H1 (cell line): Measurements from ENCODE around the gene INHA. TPM values are rescaled to one million over a fixed set of nuclear protein-coding genes. Genes with fewer than 3 reads are reported as not detected.
A peak's percentile ranks its signal among the peaks of the same experiment; 100 is the strongest.

Experiments used
- CTCF ChIA-PET: fragments of 300-600 bp; sonication (Branson Sonifier 250); formaldehyde crosslinking; loops from one replicate; lab custom pipeline; 2021; ENCODE audit not compliant: partially characterized antibody; lab: Charles Lee
- POLR2A ChIA-PET: fragments of 300-600 bp; sonication (Branson Sonifier 250); formaldehyde crosslinking; loops from one replicate; lab custom pipeline; 2021; ENCODE audit warnings: inconsistent platforms; ENCODE audit not compliant: partially characterized antibody; lab: Charles Lee
- DNase-seq, 2 experiments: peaks; one replicate each; pipeline versions ENCODE4 v3.0.0 to v3.0.0-alpha.2; 2010 to 2022; ENCODE audit warnings: low spot score in 2 of 2, low read depth in 1 of 2, mixed read lengths in 1 of 2
- FAIRE-seq: peaks from 2 replicates; lab custom pipeline; 2011; peaks lifted over from hg19 to GRCh38; lab: Jason Lieb, UNC
- H2AFZ ChIP-seq: 2 replicates; pipeline ENCODE4 v1.8.1; 2012; ENCODE audit warnings: low read length, inconsistent platforms
- H2AK5ac ChIP-seq: 2 replicates; pipeline ENCODE4 v1.6.1; 2013; ENCODE audit warnings: low read depth, low read length
- H2BK120ac ChIP-seq: replicated peaks from 2 replicates; pipeline ENCODE3; 2013; ENCODE audit warnings: low read depth, low read length, inconsistent platforms
- H2BK12ac ChIP-seq: 2 replicates; pipeline ENCODE4 v1.6.1; 2013; ENCODE audit warnings: low read depth, low read length
- H2BK15ac ChIP-seq: 2 replicates; pipeline ENCODE4 v1.6.1; 2013; ENCODE audit warnings: low read length
- H2BK20ac ChIP-seq: 2 replicates; pipeline ENCODE4 v1.6.1; 2013; ENCODE audit warnings: low read length
- H2BK5ac ChIP-seq: 2 replicates; pipeline ENCODE4 v1.6.1; 2013; ENCODE audit warnings: low read depth, low read length
- H3K14ac ChIP-seq: 2 replicates; pipeline ENCODE4 v1.6.1; 2013; ENCODE audit warnings: inconsistent platforms; ENCODE audit not compliant: insufficient read length
- H3K18ac ChIP-seq: 2 replicates; pipeline ENCODE4 v1.6.1; 2013; ENCODE audit warnings: low read length; ENCODE audit errors: extremely low read depth
- H3K23ac ChIP-seq: 2 replicates; pipeline ENCODE4 v1.6.1; 2013; ENCODE audit warnings: inconsistent platforms; ENCODE audit not compliant: insufficient read length
- H3K23me2 ChIP-seq: 2 replicates; pipeline ENCODE4 v1.6.1; 2013; ENCODE audit warnings: low read depth, low read length
- H3K27ac ChIP-seq: 2 replicates; pipeline ENCODE4 v1.6.1; 2011; ENCODE audit warnings: low read depth, low read length, inconsistent platforms
- H3K27me3 ChIP-seq, 4 experiments: replicated peaks in 1 of 4; 1 replicate in 1 of 4; 2 replicates in 3 of 4; pipeline versions ENCODE4 v1.6.1 to v1.8.1; 2011 to 2013; ENCODE audit warnings: low read length in 3 of 4, mild to moderate bottlenecking in 3 of 4, inconsistent platforms in 2 of 4, mixed read lengths in 2 of 4, moderate library complexity in 1 of 4; ENCODE audit not compliant: control insufficient read depth in 3 of 4, insufficient read depth in 3 of 4; ENCODE audit errors: extremely low read depth in 1 of 4
- H3K36me3 ChIP-seq, 4 experiments: 2 replicates each; pipeline versions ENCODE4 v1.6.1 to v1.8.1; 2011 to 2013; ENCODE audit warnings: mild to moderate bottlenecking in 4 of 4, low read length in 3 of 4, moderate library complexity in 2 of 4, control low read depth in 1 of 4, inconsistent platforms in 1 of 4; ENCODE audit not compliant: insufficient read depth in 4 of 4, control insufficient read depth in 2 of 4
- H3K4ac ChIP-seq: replicated peaks from 2 replicates; pipeline ENCODE3; 2013; ENCODE audit warnings: low read length, low read depth, mixed read lengths, inconsistent platforms; ENCODE audit not compliant: insufficient read length
- H3K4me1 ChIP-seq, 4 experiments: replicated peaks in 1 of 4; 1 replicate in 1 of 4; 2 replicates in 3 of 4; pipeline versions ENCODE4 v1.6.1 to v1.8.1; 2011 to 2013; ENCODE audit warnings: low read length in 3 of 4, inconsistent platforms in 2 of 4, mixed read lengths in 1 of 4; ENCODE audit not compliant: insufficient read depth in 4 of 4, control insufficient read depth in 3 of 4
- H3K4me2 ChIP-seq, 2 experiments: 2 replicates each; pipeline versions ENCODE4 v1.6.1 to v1.8.1; 2011 to 2013; ENCODE audit warnings: low read depth in 2 of 2, low read length in 2 of 2, control low read depth in 1 of 2, inconsistent platforms in 1 of 2, mild to moderate bottlenecking in 1 of 2; ENCODE audit not compliant: insufficient read depth in 1 of 2
- H3K4me3 ChIP-seq, 4 experiments: fragments of 200-600, 300-600 bp in 1 of 4; sonication (generic), shearing (Covaris generic), sonication (Bioruptor Twin) in 1 of 4; 2 replicates each; pipeline versions ENCODE4 v1.5.1 to v1.8.1; 2011 to 2016; ENCODE audit warnings: low read length in 4 of 4, low read depth in 3 of 4, control low read depth in 2 of 4, inconsistent platforms in 2 of 4, mild to moderate bottlenecking in 2 of 4, mixed read lengths in 1 of 4, moderate library complexity in 1 of 4; ENCODE audit not compliant: insufficient read depth in 2 of 4; ENCODE audit errors: extremely low read depth in 1 of 4
- H3K56ac ChIP-seq: replicated peaks from 2 replicates; pipeline ENCODE3; 2013; ENCODE audit warnings: low read depth, mild to moderate bottlenecking, mixed read lengths, low read length, inconsistent platforms; ENCODE audit not compliant: insufficient read length
- H3K79me1 ChIP-seq: 2 replicates; pipeline ENCODE4 v1.6.1; 2013; ENCODE audit warnings: low read depth, low read length, control low read depth
- H3K79me2 ChIP-seq, 2 experiments: 2 replicates each; pipeline versions ENCODE4 v1.6.1 to v1.8.1; 2012 to 2013; ENCODE audit warnings: low read length in 2 of 2, mild to moderate bottlenecking in 2 of 2, inconsistent platforms in 1 of 2; ENCODE audit not compliant: insufficient read depth in 2 of 2, control insufficient read depth in 1 of 2
- H3K9ac ChIP-seq, 4 experiments: replicated peaks in 1 of 4; 1 replicate in 1 of 4; 2 replicates in 3 of 4; pipeline versions ENCODE4 v1.6.1 to v1.8.1; 2011 to 2013; ENCODE audit warnings: low read depth in 3 of 4, low read length in 3 of 4, control low read depth in 2 of 4, mild to moderate bottlenecking in 2 of 4, moderate library complexity in 2 of 4, inconsistent platforms in 1 of 4; ENCODE audit errors: extremely low read depth in 1 of 4
- H3K9me3 ChIP-seq, 2 experiments: 2 replicates each; pipeline versions ENCODE4 v1.6.1 to v1.8.1; 2012 to 2013; ENCODE audit warnings: mild to moderate bottlenecking in 2 of 2, moderate library complexity in 2 of 2, control low read depth in 1 of 2, inconsistent platforms in 1 of 2, low read depth in 1 of 2, low read length in 1 of 2, mixed read lengths in 1 of 2; ENCODE audit not compliant: insufficient read depth in 2 of 2
- H4K20me1 ChIP-seq, 2 experiments: replicated peaks in 1 of 2; 2 replicates each; pipeline versions ENCODE3 to v1.8.1; 2011 to 2013; ENCODE audit warnings: inconsistent platforms in 2 of 2, low read length in 2 of 2, mild to moderate bottlenecking in 1 of 2; ENCODE audit not compliant: insufficient read depth in 2 of 2, control insufficient read depth in 1 of 2
- H4K5ac ChIP-seq: 2 replicates; pipeline ENCODE4 v1.6.1; 2013; ENCODE audit warnings: low read length, low read depth, mixed read lengths, inconsistent platforms; ENCODE audit not compliant: insufficient read length
- H4K8ac ChIP-seq: 2 replicates; pipeline ENCODE4 v1.8.0; 2013; ENCODE audit warnings: mild to moderate bottlenecking, moderate library complexity, low read length, inconsistent platforms; ENCODE audit not compliant: insufficient read depth; ENCODE audit errors: extremely low read depth
- H4K91ac ChIP-seq: replicated peaks from 2 replicates; pipeline ENCODE3; 2013; ENCODE audit warnings: low read length, mixed read lengths, inconsistent platforms; ENCODE audit not compliant: insufficient read length
- NRF1 ChIP-seq: IDR thresholded peaks from 2 replicates; pipeline ENCODE4 v1.6.1; 2011; ENCODE audit warnings: mild to moderate bottlenecking, low read depth, low read length, improper control_type of control experiment
- RAD21 ChIP-seq, 2 experiments: IDR thresholded peaks in 1 of 2; conservative IDR thresholded peaks in 1 of 2; 2 replicates each; pipeline ENCODE4 v1.6.1; 2011; ENCODE audit warnings: low read depth in 2 of 2, low read length in 2 of 2, improper control_type of control experiment in 1 of 2, inconsistent platforms in 1 of 2, mild to moderate bottlenecking in 1 of 2, moderate library complexity in 1 of 2
- WGBS, 2 experiments: shearing (Covaris generic) in 1 of 2; methylation state at CpG; one replicate each; pipeline versions ENCODE4 v1.1.6 to v1.1.7; 2013 to 2015; ENCODE audit warnings: low lambda C conversion rate in 2 of 2, mixed read lengths in 2 of 2, inconsistent platforms in 1 of 2, low coverage in 1 of 2, missing lambda C conversion rate in 1 of 2; ENCODE audit not compliant: insufficient replicate concordance in 2 of 2, insufficient coverage in 1 of 2, insufficient read length in 1 of 2; ENCODE audit errors: extremely low coverage in 1 of 2, missing lambda C conversion rate in 1 of 2; 5-methylcytosine and 5-hydroxymethylcytosine counted together
- polyA plus RNA-seq, 7 experiments: library from polyadenylated mRNA; depleted of rRNA in 3 of 7; stranded (reverse) in 5 of 7; unstranded in 2 of 7; fragments of >200 nt in 5 of 7; fragments of 200-250 nt in 2 of 7; gene quantifications; 1 replicate in 5 of 7; 2 replicates in 1 of 7; 4 replicates in 1 of 7; pipeline versions ENCODE4 v1.2.1 to v1.2.3, GENCODE V29; 2011 to 2013; ENCODE audit warnings: missing spikeins in 2 of 7, mixed read lengths in 2 of 7
- total RNA-seq: library from RNA; stranded (reverse); fragmentation: NEBNext Ultra II Directional; extraction: Animal tissue kit (Norgen Biotek cat#: 25700); gene quantifications from 2 replicates; pipeline ENCODE4 v1.2.1, GENCODE V29; 2021

Gene INHA
- total and polyA plus RNA-seq, 2 of the 8 experiments (the other 6 are each of a cell fraction or from before 2014, with no cell fraction given): 0.65 to 2.7 TPM

GRCh38 chr2:219605607-219605954, 33.5 kb downstream of the INHA start:
- POLR2A ChIA-PET: interaction anchor here (1.0 kb wide), 1 partner anchor 8 kb away, joined by 3 read pairs; no protein-coding TSS in a partner anchor
- Histone ChIP-seq H3K27ac (no peak overlapping the region), H3K56ac (no peak overlapping the region), H4K91ac (no peak overlapping the region), H3K27me3 (no peaks in the 10 kb centered on the region), H3K4me2 (no peak overlapping the region), H3K18ac (no peak overlapping the region), H2BK15ac (no peak overlapping the region), H3K79me1 (no peaks in the 10 kb centered on the region), H2AFZ (no peak overlapping the region), H2BK5ac (no peak overlapping the region), H4K20me1 (peaks cover 0 to 2% of the 10 kb centered on the region in 2 experiments), H2AK5ac (no peak overlapping the region), H4K8ac (no peak overlapping the region), H2BK20ac (no peak overlapping the region), H3K23me2 (no peaks in the 10 kb centered on the region), H2BK120ac (no peak overlapping the region), H3K4me3 (no peak overlapping the region), H3K79me2 (no peaks in the 10 kb centered on the region), H3K14ac (no peak overlapping the region), H4K5ac (no peak overlapping the region), H3K23ac (no peak overlapping the region), H3K4ac (no peak overlapping the region), H3K9ac (no peak overlapping the region), H3K9me3 (no peaks in the 10 kb centered on the region), H2BK12ac (no peak overlapping the region), H3K4me1 (no peaks in the 10 kb centered on the region; a peak in 1 of 7 replicates), H3K36me3 (peaks cover 0 to 15% (median 2%) of the 10 kb centered on the region in 4 experiments; a peak in 5 of 8 replicates)
- 91% methylated on average over 6 of the region's 6 CpGs; no CpG with 5 or more reads in 1 of the 2 experiments for WGBS, 2 experiments
- TF ChIP-seq RAD21 (IDR thresholded peaks at IDR 0.05 in 1 of 2, conservative IDR thresholded peaks at IDR 0.05 in 1 of 2; ENCODE audit: low read depth in 2 of 2, low read length in 2 of 2) (0 out of 4 replicates have a peak, but pooled peaks of 1 of the 2 experiments have one; percentile 3), NRF1 (no peak)
- FAIRE-seq: no peak
- DNase-seq: no peak
- CTCF ChIA-PET: interaction anchor here (0.6 to 7.1 kb wide), 15 partner anchors 10 to 148 kb away, joined by 3 to 54 read pairs (median 3); partner anchors contain the start of genes CHPF and TMEM198
